ENCODE results near the gene ZNF512.

ZNF512 gene

DNA sequence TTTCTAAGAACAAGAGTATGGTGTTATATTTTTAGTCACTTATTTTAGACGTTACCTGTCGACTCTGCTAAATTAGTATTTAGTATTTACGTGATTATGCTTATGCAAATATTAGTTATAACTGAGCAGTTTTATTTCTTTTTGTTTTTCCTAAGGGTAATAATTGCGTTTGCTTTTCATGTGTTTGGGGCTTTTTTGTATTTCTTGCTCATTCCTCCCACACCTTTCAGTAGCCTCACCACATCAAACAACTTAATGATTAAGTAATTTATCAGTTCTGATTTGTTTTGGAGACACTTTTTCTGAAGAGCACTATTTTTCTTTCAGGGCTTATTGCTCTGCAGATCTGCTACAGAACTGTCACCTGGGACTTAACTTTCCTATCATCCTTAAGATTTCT is 88.4 kb downstream of the ZNF512 start:
- TF ChIP-seq, protein P1, sequence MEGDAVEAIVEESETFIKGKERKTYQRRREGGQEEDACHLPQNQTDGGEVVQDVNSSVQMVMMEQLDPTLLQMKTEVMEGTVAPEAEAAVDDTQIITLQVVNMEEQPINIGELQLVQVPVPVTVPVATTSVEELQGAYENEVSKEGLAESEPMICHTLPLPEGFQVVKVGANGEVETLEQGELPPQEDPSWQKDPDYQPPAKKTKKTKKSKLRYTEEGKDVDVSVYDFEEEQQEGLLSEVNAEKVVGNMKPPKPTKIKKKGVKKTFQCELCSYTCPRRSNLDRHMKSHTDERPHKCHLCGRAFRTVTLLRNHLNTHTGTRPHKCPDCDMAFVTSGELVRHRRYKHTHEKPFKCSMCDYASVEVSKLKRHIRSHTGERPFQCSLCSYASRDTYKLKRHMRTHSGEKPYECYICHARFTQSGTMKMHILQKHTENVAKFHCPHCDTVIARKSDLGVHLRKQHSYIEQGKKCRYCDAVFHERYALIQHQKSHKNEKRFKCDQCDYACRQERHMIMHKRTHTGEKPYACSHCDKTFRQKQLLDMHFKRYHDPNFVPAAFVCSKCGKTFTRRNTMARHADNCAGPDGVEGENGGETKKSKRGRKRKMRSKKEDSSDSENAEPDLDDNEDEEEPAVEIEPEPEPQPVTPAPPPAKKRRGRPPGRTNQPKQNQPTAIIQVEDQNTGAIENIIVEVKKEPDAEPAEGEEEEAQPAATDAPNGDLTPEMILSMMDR (IDR thresholded peaks at IDR 0.05), result no peak
- TF ChIP-seq ZFX (IDR thresholded peaks at IDR 0.05; ENCODE audit: borderline replicate concordance), result no peak
- no peak overlapping the region for H3K27ac ChIP-seq

All from 22Rv1 (cell line).